Activated CD4-positive, CD25-positive, alpha-beta regulatory T cell (primary cell): ENCODE data around the gene CFL1.
A peak's percentile ranks its signal among the peaks of the same experiment; 100 is the strongest.

Source experiments
- DNase-seq, 4 experiments: peaks; one replicate each; lab custom pipeline; 2025; lab: John Stamatoyannopoulos, UW

CFL1 gene

DNA sequence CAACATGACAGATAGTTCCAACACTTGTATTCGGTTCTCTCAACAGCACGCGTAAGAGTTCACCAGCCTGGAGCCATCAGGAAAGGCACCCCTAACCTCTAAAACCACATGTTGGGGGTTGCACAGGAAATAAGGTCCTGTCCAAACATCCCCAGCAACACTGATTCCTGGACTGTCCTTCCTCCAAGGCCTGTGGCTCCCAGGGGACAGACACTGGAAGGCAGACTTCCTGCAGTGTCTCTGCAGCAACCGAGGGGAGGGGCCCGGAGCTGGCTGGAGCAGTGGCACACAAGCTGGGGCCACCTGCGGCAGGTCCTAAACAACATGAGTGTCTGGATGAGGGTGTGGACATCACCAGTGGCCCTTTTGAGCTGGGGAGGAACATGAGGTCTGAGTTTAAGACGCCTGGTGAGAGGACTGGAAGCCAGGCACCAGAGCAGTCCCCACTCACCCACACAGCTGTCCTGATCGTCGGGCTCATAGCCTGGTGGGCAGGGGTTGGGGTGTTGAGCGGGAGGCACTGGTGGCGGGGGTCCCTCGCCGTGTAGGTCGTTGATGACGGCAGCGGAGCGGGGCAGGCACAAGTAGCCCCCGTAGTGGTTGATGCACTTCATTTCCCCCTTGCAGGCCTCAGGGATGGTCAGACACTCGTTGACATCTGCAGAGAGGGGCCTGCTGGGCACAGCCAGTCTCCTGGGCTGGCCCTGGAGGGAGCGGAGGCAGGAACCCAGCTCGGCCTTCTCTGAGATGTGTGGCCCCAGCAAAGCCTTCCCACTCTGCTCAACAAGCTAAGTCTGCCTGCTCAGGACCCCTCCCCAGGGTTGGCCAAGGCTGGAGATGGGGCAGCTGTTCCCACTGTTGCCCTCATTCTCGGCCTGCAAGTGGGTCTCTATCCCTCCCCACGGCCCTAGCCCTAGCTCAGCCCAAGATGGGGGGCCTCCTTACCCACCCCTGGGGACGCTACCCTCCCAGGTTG is 13.0 kb upstream of the CFL1 start:
- DNase-seq, result no peak

DNA sequence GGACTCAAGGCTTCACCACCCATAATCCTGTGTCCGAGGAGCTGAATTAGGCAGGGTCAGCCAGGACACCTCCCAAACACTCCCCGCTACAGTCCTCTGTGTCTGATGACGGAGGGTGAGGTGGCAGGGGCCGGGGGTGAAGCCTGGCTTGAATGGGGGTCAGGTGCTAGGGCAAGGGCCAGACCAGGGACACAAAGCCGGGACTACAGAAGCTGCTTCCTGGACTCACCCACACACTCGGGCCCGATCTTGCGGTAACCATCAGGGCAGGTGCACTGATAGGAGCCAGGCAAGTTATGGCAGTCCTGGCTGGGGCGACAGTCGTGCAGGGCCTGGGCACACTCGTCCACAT is 12.3 kb upstream of the CFL1 start:
- no peak for DNase-seq

DNA sequence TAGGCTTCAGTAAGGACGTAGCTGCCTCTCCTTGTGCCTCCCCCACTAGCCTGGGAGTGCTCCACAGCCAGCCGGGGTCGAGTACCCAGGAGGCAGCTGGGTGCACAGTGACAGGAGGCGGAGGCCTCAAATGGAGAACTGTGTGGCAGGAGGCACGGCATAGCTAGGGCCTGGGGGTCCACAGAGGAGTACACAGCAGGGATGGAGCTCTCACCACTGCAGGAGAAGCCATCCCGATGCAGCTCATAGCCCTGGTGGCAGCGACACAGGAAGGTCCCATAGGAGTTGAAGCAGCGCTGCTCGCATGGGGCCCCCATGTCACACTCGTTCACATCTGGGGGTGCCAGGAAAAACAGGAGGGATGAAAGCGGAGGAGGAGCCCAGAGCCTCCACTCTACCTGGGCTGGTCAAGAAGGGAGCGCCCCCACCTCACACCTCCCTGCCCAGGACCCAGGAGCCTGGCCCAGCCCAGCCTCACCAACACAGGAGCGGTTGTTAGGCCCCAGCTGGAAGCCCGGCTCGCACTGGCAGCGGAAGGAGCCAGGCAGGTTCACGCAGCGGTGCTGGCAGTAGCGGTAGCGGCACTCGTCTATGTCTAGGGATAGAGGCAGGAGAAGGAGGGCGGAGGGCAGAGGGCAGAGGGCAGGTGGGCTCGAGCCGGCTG is 11.8 kb upstream of the CFL1 start:
- no peak for DNase-seq

DNA sequence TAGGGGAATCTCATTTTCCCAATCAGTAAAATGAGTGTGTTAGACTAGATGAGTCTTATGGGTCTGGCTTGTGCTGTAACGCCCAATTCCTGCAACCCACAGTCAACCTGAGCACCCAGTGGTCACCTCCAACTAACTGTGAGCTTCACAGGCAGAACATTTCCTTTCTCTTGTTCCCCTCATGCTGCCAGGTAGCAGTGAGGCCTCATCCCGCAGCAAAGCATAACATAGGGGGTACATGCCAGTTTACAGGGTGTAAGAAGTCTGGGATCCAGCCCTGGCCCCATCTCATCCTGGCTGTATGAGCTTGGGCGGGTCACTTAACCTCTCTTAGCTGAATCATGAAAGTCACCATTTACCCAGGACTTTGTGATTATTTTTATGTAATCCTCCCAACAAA is 10.9 kb upstream of the CFL1 start:
- no peak for DNase-seq

DNA sequence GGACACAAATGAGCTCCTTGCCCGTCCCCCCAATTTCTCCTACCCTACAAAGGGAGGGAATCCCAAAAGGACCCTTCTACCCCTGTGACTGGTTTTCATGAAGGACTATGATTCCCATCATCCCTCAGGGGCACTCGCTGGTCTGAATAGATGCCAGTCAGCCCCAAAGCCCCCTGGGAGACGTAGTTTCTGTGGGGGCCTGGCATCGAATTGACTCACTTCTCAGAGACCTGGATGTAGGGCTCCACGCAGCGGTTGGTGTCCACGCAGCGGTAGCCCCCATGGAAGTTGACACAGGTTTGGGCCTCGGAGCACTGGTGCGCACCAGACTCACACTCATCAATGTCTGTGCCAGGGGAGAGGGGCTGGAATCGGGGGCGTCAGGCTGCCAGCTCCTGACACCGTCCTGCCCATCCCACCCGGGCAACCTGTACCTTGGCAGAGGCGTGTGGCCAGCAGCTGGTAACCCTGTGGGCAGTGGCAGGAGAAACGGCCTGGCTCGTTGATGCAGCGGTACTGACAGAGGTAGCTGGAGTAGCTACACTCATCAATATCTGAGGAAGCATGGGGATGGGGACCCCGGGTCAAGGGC is 10.2 kb upstream of the CFL1 start:
- no peak for DNase-seq

DNA sequence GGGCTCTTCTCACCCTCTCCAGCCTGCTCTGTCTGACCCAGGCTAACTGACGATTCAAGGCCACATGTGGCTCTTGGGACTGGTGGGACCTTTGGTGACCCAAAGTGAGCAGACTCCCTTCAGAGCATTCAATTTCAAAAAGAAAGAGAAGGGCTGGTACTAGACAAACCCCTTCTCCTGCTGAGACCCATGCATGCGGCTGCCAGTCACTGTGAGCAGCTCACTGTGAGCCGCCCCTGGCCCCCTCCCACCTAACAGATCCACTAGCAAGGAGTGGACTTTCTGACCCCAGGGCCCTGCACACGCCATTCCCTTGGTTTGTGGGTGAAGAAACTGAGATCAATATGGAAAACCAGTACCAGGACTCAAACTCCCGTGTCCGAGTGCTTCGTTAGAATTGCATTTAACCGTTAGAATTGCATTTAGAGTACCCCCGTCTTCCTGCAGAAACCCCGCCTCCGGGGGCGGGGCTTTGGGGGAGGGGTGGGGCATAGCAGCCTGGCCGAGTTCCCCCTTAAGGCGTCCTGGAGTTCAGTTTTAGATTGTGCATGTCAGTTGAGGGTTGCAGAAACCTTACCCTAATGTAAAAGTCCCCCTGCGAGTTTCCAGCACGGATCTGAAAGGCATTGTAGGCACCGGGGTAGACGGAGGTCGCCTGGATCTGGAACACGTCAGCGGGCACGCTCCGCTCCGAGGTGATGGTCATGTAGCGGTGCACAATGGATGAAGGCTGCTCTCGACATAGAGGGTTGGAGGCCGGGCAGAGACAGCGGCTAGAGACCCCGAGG is 9.5 kb upstream of the CFL1 start:
- DNase-seq, result no peak

DNA sequence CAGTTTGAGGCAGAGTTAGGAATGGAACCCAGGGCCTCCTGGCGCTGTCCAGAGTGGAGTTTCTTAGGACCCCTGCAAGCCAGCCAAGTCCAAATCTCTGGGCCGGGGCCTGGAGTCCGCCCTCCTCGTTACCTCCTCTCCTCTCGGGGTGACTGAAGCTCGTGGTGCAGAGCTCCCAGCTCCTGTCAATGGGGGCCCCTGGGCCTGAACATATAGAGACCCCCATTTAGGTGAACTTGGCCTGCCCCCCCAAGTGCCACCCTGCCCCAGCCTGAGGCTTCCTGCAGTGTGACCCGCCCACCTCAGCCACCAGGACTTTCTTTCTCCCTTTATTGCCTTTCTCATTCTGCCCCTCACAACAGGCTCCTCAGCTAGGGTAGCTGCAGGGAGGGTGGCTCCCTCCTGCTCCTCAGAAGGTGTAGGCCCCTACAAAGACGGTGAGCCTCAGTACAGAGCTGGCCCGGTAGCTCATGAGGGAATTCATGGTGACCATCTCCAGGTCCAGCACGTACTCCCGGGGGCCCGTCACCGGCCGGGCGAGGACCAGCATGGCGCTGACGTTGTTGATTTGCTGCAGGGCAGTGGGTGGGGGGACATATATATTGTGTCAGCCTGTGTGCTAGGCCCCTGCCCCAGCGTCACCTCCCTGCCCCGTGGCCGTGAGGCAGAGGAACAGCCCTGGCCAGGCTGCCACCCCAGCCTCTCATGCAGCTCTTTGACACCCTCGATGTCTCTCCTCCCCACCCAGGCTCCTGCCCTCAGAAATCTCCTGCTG is 8.7 kb upstream of the CFL1 start:
- no peak for DNase-seq

DNA sequence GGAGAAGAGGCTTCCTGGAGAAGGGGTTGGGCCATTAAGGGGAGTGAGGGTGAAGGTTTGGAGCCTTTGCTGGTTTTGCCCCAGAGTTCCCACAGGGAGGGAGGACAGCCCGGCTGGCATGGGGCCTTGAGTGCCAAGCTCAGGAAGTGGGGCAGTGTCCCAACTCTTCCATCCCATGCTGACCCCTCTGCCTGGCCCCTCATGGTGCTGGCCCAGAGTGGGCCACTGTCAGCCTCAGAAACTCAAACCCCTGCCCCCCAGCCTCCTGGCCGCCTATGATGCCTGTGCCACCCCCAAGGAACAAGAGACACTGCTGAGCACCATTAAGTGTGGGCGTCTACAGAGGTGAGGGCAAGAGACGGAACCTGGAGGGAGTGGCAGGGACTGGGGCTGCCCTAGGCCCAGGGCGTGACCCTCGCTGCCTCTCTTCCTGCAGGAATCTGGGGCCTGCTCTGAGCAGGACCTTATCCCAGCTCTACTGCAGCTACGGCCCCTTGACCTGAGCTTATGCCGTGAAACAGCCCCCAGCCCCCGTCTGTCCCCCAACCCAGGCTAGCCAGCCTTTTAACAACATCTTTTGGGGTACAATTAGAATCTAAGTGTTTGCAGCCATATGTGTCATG is 7.7 kb upstream of the CFL1 start:
- DNase-seq, result no peak

DNA sequence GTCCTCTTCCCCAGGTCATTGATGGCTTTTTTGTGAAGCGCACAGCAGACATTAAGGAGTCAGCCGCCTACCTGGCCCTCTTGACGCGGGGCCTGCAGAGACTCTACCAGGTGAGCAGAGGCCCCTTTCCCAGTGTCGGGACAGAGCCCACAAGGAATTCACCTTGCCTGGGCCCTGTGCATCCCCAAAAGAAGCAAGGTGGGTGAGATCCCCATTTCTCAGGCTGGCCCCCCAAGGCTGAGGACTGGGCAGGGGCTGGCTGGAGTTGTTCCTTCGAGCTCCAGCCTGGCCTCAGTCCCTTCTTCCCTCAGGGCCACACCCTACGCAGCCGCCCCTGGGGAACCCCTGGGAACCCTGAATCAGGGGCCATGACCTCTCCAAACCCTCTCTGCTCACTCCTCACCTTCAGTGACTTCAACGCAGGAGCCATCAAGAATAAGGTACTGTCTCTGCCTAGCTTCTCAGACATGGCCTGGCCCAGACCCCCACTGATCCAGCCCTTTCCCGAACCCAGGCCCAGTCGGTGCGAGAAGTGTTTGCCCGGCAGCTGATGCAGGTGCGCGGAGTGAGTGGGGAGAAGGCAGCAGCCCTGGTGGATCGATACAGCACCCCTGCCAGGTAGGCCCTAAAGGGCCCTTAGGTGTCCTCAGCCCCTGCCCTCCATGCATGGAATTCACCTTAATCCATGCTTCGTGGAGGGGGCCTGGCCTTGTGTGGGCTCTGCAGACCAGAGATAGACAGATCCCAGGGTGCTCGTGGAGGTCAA is 6.9 kb upstream of the CFL1 start:
- no peak for DNase-seq

DNA sequence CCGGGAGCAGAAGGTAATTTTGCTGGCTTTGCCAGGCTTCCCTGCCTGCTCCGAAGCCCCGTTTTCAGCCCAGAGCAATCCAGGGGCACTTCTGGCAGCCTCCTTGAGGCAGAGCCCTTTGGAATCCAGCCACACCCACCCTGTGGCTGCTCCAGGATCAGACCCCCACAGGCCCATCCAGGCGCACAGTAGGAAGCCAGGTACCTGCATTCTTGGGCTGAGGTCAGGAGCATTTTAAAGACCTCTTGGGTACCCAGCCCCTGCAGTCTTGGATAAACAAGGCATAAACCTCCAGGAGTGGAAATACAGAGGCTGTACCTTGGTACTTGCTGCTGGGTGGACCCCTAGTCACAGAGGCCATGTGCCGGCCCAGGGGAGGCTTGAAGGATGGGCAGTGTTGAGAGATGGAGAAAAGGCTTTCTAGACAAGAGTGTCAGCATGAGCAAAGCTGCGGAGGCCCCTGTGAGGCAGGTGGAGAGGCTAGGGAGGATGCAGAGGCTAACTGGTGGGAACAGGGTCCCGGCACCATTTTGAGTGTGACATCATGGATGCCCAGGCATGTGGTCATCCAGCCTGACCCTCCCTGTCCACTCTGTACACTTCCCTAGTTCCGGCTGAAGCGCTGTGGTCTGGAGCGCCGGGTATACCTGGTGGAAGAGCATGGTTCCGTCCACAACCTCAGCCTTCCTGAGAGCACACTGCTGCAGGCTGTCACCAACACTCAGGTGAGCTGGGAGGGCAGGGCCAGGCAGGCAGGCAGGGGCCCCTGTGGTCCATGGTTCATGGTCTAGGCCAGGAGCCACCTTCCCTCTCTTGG is 6.1 kb upstream of the CFL1 start:
- no peak for DNase-seq

DNA sequence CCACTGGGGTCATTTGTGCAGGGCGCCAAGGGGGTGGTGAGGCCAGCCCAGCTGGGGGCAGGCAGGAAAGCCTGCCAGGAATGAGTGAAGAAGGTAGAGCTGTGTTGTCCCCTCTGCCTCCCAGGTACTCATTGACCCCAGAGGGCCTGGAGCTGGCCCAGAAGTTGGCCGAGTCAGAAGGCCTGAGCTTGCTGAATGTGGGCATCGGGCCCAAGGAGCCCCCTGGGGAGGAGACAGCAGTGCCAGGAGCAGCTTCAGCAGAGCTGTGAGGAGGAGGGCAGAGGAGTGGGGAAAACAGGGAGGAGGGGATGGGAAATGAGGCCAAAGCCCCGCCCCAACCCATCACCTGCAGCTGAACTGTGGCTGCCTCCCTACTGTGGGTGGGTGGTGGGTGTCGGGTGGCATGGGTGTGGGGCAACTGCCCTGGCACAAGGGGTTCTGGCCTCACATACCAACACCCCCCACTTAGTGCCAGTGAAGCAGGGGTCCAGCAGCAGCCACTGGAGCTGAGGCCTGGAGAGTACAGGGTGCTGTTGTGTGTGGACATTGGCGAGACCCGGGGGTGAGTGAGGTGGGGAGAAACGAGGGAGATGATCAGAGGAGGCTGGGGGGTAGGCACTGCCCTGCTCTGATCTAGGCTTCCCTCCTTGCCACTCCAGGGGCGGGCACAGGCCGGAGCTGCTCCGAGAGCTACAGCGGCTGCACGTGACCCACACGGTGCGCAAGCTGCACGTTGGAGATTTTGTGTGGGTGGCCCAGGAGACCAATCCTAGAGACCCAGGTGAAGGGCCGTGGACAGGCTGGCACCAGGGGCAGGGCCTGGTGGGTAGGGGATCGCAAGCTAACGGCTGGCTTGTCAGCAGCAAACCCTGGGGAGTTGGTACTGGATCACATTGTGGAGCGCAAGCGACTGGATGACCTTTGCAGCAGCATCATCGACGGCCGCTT is 5.2 kb upstream of the CFL1 start:
- no peak for DNase-seq

DNA sequence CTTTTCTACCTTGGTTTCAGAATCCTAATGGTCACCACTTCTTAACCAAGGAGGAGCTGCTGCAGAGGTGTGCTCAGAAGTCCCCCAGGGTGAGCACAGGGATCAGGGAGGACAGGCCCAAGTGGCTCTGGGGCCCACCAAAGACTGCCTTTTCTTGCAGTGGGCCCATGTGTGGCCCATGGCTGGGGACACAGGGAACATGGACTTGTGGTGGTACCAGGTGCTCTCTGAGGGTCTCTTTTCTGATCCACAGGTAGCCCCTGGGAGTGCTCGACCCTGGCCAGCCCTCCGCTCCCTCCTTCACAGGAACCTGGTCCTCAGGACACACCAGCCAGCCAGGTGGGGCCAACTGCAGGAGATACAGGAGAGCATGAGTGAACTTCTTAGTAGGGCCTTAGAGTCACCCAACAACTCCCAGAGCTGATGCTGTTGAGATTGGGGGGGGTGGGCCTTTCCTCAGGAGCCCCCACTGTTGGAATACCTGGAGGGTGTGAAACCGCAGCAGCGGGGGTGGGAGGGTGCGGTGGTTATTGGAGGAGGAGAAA is 4.3 kb upstream of the CFL1 start:
- DNase-seq, result no peak

DNA sequence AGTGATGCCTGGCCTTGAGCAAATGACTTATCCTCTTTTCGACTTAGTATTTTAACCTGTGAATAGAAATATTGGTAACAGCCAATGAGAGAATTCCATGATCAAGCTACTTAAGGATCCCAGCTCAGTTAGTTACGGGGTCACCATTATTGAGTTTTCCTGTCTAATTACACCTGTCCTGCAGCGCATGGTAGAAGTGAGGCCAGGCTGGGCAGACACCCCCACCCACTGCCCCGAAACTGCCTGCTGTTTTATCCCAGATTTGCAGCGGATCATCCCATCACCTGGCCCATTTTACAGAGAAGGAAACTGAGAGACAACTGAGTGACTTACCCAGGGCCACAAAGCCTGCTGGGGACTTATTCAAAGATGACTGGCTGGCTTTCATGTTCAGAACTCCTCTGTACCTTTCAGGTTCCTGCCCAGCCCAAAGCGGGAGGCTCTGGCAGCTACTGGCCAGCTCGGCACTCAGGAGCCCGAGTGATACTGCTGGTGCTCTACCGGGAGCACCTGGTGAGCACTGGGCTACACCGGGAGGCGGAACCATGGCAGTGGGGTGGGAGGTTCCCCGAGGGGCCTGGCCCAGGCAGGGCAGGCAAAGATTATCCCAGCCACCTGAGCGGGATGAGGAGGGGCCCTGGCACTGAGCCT is 3.7 kb upstream of the CFL1 start:
- DNase-seq, result no peak

DNA sequence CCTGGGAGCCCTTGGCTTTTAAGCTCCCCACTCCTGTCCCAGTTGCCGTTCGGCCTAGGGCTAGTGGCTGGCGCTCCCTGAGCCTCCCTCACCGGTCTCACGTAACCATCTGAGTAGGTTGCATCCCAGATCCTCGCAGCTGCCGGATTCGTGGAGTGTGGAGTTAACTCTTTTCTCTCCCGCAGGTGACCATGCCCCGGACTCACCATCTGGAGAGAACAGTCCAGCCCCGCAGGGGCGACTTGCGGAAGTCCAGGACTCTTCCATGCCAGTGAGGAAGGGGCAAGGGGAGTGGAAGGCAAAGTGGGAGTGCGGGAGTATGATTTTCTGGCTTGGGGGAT is 3.2 kb upstream of the CFL1 start:
- no peak for DNase-seq

DNA sequence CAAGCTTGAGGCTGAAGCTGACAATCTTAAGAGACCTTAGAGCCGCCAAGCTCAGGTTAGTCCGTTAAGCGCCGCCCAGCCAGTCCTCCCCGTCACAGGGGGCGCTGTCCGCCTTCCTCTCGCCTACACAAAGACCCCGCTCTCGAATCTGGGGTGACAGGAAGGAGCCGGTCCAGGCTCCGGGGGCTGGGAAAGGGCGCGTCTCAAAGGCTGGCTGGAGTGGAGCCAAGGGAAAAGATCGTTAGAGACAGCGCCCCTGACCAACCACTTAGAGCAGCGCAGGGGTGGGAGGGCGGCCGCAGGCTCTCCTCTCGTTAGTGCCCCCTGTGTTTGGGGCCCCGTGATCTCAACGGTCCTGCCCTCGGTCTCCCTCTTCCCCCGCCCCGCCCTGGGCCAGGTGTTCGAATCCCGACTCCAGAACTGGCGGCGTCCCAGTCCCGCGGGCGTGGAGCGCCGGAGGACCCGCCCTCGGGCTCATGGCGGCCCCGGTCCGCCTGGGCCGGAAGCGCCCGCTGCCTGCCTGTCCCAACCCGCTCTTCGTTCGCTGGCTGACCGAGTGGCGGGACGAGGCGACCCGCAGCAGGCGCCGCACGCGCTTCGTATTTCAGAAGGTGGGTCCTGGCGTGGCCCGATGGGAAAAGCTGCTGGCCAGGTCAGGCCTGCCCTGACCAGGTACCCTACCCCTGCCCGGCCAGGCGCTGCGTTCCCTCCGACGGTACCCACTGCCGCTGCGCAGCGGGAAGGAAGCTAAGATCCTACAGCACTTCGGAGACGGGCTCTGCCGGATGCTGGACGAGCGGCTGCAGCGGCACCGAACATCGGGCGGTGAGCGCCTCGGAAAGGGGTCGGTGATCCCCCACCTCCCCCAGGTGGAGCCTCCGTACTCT is 2.5 kb upstream of the CFL1 start, which contains the start of gene MUS81:
Gene MUS81 (plus strand): TSS at position 156 of the 887 bp plus-strand sequence. CDS start 321 bp downstream, at position 477.
- peak; percentile 91 to 94 (median 92) for DNase-seq

DNA sequence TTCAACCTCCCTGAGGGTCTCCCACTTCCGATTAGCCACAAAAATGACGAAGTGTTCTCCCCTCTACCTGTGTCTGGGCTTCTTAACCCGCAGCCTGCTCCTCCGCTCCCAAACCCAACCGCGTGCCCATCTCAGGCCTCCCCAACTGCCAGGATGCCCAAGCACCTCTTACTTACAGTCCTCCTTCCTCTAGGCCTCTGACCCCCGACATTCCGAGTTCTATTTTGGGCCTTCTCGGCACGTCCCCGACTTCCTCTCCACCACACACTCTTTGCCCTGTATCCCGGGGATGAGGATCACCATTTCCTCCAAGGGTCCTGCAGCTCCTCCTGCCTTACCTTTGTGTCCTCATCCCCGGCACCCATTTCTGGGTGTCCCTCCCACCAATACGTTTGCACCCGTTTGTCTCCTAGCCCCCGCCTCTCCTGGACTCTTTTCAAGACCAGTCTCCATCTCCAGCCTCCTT is 1.9 kb upstream of the CFL1 start:
- no peak for DNase-seq
